Brain microvascular endothelial cell (primary cell): Measurements from ENCODE around the gene CCDC82.

ENCODE experiments used
- DNase-seq: peaks from one replicate; pipeline ENCODE4 v3.0.0-alpha.2; 2020
- H3K27ac ChIP-seq: fragments of 250-450 bp; sonication (Bioruptor Pico); 2 replicates; pipeline ENCODE4 v1.5.1; 2020; ENCODE audit warnings: mild to moderate bottlenecking, moderate library complexity
- H3K27me3 ChIP-seq: fragments of 250-450 bp; sonication (Bioruptor Pico); replicated peaks from 2 replicates; pipeline ENCODE4 v1.5.1; 2020; ENCODE audit warnings: mild to moderate bottlenecking
- H3K36me3 ChIP-seq: fragments of 250-450 bp; sonication (Bioruptor Pico); replicated peaks from 2 replicates; pipeline ENCODE4 v1.5.1; 2020; ENCODE audit warnings: mild to moderate bottlenecking
- H3K4me3 ChIP-seq: 2 replicates; pipeline ENCODE4 v1.5.1; 2011; ENCODE audit warnings: low read depth, mild to moderate bottlenecking, control low read depth, low read length, moderate library complexity
- in situ Hi-C: cut with HindIII; loops from 2 replicates; pipeline ENCODE4 v1.10.0; 2017; ENCODE audit warnings: low sequenced_read_pairs, low pct_ligation_motif_present
- TF ChIP-seq, protein P1 (sequence below): IDR thresholded peaks from 2 replicates; pipeline ENCODE4 v1.5.1; 2011; ENCODE audit warnings: low read depth, mild to moderate bottlenecking, moderate library complexity, low read length, control low read depth, inconsistent platforms; ENCODE audit errors: missing control alignments

CCDC82 gene

DNA sequence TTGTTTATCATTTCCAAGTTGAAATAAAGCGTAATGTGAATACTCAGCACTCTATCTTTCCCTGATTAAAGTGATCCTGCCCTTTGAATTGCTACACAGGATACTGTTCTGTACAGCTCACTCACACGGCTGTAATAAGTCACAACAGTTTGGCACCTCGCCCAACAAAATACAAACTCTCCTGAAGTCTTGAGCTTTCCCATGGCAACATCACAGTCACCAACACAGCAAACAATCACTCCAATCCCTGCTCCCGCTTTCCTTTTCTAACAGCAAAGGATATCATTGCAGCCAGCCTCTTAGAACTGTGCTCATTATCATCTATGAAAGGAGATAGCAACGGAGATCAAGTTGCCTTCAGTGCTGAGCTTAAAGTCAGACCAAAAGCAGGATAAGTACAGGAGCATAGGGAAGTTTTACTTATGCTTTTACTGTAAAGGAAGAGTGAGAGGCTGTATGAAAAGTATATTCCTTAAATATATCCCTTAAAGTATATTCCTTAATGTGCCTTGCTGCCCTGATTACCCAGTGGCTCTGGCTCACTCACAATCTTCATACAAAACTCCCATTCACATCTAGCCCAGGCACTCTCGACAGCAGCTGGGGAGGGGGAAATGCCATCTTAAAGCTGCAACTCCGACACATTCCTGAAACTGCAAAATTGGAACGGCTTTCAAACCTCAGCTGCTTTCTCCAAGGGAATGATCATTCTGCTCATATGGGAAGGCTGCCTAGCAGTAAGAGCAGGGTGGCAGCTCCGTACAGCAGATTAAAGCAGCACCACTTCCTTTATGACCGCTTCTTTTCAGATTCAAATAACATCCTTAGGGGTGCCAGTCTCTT lies 82.6 kb downstream of the CCDC82 start:
- peak; percentile 100 for DNase-seq
- H3K4me3 ChIP-seq, result peak overlapping the region; percentile 37
- H3K27ac ChIP-seq, result peak overlapping the region; percentile 96
- TF ChIP-seq, protein P1, sequence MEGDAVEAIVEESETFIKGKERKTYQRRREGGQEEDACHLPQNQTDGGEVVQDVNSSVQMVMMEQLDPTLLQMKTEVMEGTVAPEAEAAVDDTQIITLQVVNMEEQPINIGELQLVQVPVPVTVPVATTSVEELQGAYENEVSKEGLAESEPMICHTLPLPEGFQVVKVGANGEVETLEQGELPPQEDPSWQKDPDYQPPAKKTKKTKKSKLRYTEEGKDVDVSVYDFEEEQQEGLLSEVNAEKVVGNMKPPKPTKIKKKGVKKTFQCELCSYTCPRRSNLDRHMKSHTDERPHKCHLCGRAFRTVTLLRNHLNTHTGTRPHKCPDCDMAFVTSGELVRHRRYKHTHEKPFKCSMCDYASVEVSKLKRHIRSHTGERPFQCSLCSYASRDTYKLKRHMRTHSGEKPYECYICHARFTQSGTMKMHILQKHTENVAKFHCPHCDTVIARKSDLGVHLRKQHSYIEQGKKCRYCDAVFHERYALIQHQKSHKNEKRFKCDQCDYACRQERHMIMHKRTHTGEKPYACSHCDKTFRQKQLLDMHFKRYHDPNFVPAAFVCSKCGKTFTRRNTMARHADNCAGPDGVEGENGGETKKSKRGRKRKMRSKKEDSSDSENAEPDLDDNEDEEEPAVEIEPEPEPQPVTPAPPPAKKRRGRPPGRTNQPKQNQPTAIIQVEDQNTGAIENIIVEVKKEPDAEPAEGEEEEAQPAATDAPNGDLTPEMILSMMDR, result no peak
- in situ Hi-C loops, result no loop called here
- H3K27me3 ChIP-seq, result no peaks in the 10 kb centered on the region
- H3K36me3 ChIP-seq, result no peaks in the 10 kb centered on the region

DNA sequence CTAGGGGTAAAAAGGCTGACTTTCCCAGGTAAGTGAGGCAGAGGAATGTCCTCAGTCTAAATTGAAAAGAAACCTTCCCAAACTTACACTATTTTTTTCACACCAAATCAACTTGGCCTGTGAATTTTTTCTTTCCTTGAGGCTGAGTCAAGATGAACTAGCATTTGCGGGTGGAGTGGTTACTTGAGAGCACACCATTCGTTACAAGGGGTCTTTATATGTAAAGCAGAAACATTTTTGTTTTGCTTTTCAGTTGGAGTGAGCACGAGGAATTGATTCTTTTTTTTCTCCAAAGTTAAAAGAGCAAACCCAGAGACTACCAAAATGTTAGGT lies 83.1 kb downstream of the CCDC82 start:
- H3K36me3 ChIP-seq, result no peaks in the 10 kb centered on the region
- in situ Hi-C loops, result no loop called here
- H3K4me3 ChIP-seq, result no peak overlapping the region
- no peaks in the 10 kb centered on the region for H3K27me3 ChIP-seq
- peak; percentile 52 for DNase-seq
- TF ChIP-seq, protein P1, result no peak
- peak overlapping the region; percentile 96 for H3K27ac ChIP-seq

DNA sequence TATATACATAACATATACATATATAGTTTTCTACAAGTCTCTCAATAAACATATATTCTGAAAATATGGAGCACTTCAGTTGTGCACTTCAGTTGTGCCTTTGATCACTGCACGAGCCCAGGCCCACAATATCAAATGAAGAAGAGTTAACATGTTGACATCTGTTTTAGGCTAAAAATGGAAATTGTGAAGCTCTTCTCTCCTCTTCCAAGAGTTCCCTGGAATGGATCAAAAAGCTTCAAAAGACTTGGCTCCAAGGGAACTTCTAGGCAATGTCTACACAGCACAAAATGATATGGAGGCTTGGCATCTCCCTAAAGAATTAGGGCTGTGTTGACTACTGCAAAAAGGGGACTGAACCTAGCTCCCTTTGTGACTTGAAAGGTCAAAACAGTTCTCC lies 83.6 kb downstream of the CCDC82 start:
- Histone ChIP-seq H3K27me3 (no peaks in the 10 kb centered on the region), H3K4me3 (no peak overlapping the region), H3K27ac (peak overlapping the region; percentile 96), H3K36me3 (no peaks in the 10 kb centered on the region)
- TF ChIP-seq, protein P1, result no peak
- in situ Hi-C loops, result no loop called here
- no peak for DNase-seq

DNA sequence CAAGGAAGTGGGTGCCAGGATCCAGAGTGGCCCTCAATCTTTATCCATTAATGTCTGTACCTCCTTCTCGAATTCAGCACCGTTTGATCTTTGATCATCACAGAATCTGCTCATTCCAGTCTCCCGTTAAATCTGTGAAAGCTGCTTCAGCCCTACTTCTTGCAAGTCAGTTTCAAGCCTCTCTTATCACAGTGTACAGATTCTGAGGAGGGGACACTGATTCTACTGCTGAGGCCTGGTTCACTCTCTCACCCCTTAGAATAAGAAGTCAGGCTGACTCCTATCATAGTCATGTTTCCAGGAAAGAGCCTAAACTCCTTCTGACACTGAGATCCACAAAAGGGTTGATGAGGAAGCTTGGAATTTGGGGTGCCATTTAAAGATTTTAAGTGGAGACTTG lies 85.7 kb downstream of the CCDC82 start:
- in situ Hi-C loops, result no loop called here
- DNase-seq, result no peak
- Histone ChIP-seq H3K4me3 (no peak overlapping the region), H3K27ac (peak overlapping the region; percentile 56), H3K36me3 (no peaks in the 10 kb centered on the region), H3K27me3 (no peaks in the 10 kb centered on the region)
- TF ChIP-seq, protein P1, result no peak

DNA sequence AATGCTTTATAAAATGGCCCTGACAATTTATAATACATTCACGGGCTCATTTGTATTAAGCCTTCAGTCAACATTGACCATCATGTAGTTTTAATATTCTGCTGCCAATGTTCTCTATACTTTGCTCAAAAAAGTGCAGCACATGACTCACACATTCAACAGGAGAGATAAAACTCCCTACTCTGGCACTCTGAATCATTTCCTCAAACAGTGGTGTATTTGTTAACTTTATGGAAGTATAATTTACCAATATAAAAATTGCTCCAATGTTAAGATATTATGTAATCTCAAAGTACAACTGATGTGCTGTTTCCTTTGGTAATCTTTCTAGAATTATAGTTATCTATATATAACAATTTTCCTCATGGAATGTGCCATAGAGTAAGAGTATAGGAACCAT lies 86.6 kb downstream of the CCDC82 start:
- peak; percentile 71 for DNase-seq
- in situ Hi-C loops, result no loop called here

More for the DNA sequence above, 86.6 kb downstream of the CCDC82 start:
- Histone ChIP-seq H3K27ac (peak overlapping the region; percentile 56), H3K36me3 (no peaks in the 10 kb centered on the region), H3K4me3 (no peak overlapping the region), H3K27me3 (no peaks in the 10 kb centered on the region)
- TF ChIP-seq, protein P1, result no peak
